GM12891 (cell line): ENCODE measurements around the gene UBR4.

ENCODE experiments used
- PAX5 ChIP-seq: IDR thresholded peaks from 2 replicates; pipeline ENCODE4 v1.6.1; 2011; ENCODE audit warnings: low read length, moderate library complexity, mild to moderate bottlenecking; ENCODE audit not compliant: insufficient read depth, severe bottlenecking
- POLR2A ChIP-seq: IDR thresholded peaks from 2 replicates; pipeline ENCODE4 v1.6.1; 2011; ENCODE audit warnings: low read depth, low read length, control low read depth
- POLR2AphosphoS5 ChIP-seq: IDR thresholded peaks from 2 replicates; pipeline ENCODE4 v1.6.1; 2011; ENCODE audit warnings: low read depth, low read length, control low read depth
- POU2F2 ChIP-seq: IDR thresholded peaks from 2 replicates; pipeline ENCODE4 v1.6.1; 2011; ENCODE audit warnings: low read depth, mild to moderate bottlenecking, control low read depth, low read length, moderate library complexity
- SPI1 ChIP-seq: IDR thresholded peaks from 2 replicates; pipeline ENCODE4 v1.6.1; 2011; ENCODE audit warnings: low read depth, low read length, control low read depth
- TAF1 ChIP-seq: IDR thresholded peaks from 2 replicates; pipeline ENCODE4 v1.6.1; 2011; ENCODE audit warnings: low read depth, low read length, control low read depth

GRCh38 chr1:19067182-19067911 lies 142.7 kb downstream of the UBR4 start:
- TF ChIP-seq POLR2A = no peak
- TF ChIP-seq TAF1 = no peak
- no peak for TF ChIP-seq POLR2AphosphoS5
- TF ChIP-seq PAX5 = no peak
- no peak for TF ChIP-seq SPI1
- no peak for TF ChIP-seq POU2F2
